ENCODE measurements around the gene ZCCHC10. TPM values are rescaled to one million over a fixed set of nuclear protein-coding genes. Genes with fewer than 3 reads are reported as not detected.
"Not testable (repeated sequence)": the region's sequence is repeated elsewhere in the genome, so short reads cannot be mapped to it uniquely, and the experiment has no call there.

ZCCHC10 gene
- total RNA-seq, 1 donor from 2014 or later = 12.7 TPM

- H3K4me3 ChIP-seq (ENCODE audit: low read depth, low read length) = no peak overlapping the region
- no peak for DNase-seq (ENCODE audit: low read depth)
- TF ChIP-seq CTCF (conservative IDR thresholded peaks at IDR 0.05; ENCODE audit: low read depth, low read length) = no peak
These were observed 3.1 kb upstream of the ZCCHC10 start for GRCh38 chr5:133029416-133029815.

- H3K4me3 ChIP-seq (ENCODE audit: low read depth, low read length) = peak overlapping the region; percentile 77
- TF ChIP-seq CTCF (conservative IDR thresholded peaks at IDR 0.05; ENCODE audit: low read depth, low read length) = no peak
- no peak for DNase-seq (ENCODE audit: low read depth)
These were observed 360 bp upstream of the ZCCHC10 start for GRCh38 chr5:133026664-133027153.

- DNase-seq (ENCODE audit: low read depth); H3K4me3 ChIP-seq (ENCODE audit: low read depth, low read length): not testable (repeated sequence)
These were observed 6.9 kb downstream of the ZCCHC10 start for GRCh38 chr5:133019471-133019870.

- TF ChIP-seq CTCF (conservative IDR thresholded peaks at IDR 0.05; ENCODE audit: low read depth, low read length) = no peak
- H3K4me3 ChIP-seq (ENCODE audit: low read depth, low read length) = no peak overlapping the region
- no peak for DNase-seq (ENCODE audit: low read depth)
These were observed 8.4 kb downstream of the ZCCHC10 start for GRCh38 chr5:133017964-133018363.

GRCh38 chr5:133015466-133015865 lies 10.9 kb downstream of the ZCCHC10 start:
- no peak for DNase-seq (ENCODE audit: low read depth)
- no peak overlapping the region for H3K4me3 ChIP-seq (ENCODE audit: low read depth, low read length)
- TF ChIP-seq CTCF (conservative IDR thresholded peaks at IDR 0.05; ENCODE audit: low read depth, low read length) = no peak

- not testable (repeated sequence) for DNase-seq (ENCODE audit: low read depth); H3K4me3 ChIP-seq (ENCODE audit: low read depth, low read length)
These were observed 17.9 kb downstream of the ZCCHC10 start for GRCh38 chr5:133008455-133008854.

- no peak overlapping the region for H3K4me3 ChIP-seq (ENCODE audit: low read depth, low read length)
- no peak for DNase-seq (ENCODE audit: low read depth)
- no peak for TF ChIP-seq CTCF (conservative IDR thresholded peaks at IDR 0.05; ENCODE audit: low read depth, low read length)
These were observed 19.7 kb downstream of the ZCCHC10 start for GRCh38 chr5:133006653-133007052.

GRCh38 chr5:132999246-132999645 lies 27.1 kb downstream of the ZCCHC10 start:
- H3K4me3 ChIP-seq (ENCODE audit: low read depth, low read length) = no peak overlapping the region
- no peak for TF ChIP-seq CTCF (conservative IDR thresholded peaks at IDR 0.05; ENCODE audit: low read depth, low read length)
- no peak for DNase-seq (ENCODE audit: low read depth)
